Stimulated activated CD4-positive, alpha-beta T cell treated with anti-CD3 and anti-CD28 coated beads, TNF-alpha, amount 100 ng/mL, for 48 hours (primary cell): Measurements from ENCODE around the gene RBP5.
A peak's percentile ranks its signal among the peaks of the same experiment; 100 is the strongest.

ENCODE experiments used
- DNase-seq, 3 donors: peaks; one replicate each; pipeline ENCODE4 v3.0.0-alpha.2; 2020; ENCODE audit warnings: low read depth in 3 of 3

RBP5 gene

GRCh38 chr12:7145671-7146070 is 17.0 kb upstream of the RBP5 start:
- DNase-seq, result no peak

GRCh38 chr12:7144414-7145120 is 15.9 kb upstream of the RBP5 start:
- DNase-seq, result no peak

- DNase-seq, result no peak
Measured at GRCh38 chr12:7143564-7143963, 14.9 kb upstream of the RBP5 start.

GRCh38 chr12:7142809-7143465 is 14.2 kb upstream of the RBP5 start:
- DNase-seq, result no peak

GRCh38 chr12:7142056-7142644 is 13.5 kb upstream of the RBP5 start:
- DNase-seq, result peak; percentile 28 to 36 (median 35)

- DNase-seq, result no peak
Measured at GRCh38 chr12:7141351-7142005, 12.8 kb upstream of the RBP5 start.

GRCh38 chr12:7139200-7139599 is 10.5 kb upstream of the RBP5 start:
- DNase-seq, result no peak

GRCh38 chr12:7137908-7138307 is 9.2 kb upstream of the RBP5 start:
- no peak for DNase-seq

GRCh38 chr12:7136676-7137075 is 8.0 kb upstream of the RBP5 start:
- DNase-seq, result no peak

GRCh38 chr12:7136071-7136470 is 7.4 kb upstream of the RBP5 start:
- no peak for DNase-seq

- no peak for DNase-seq
Measured at GRCh38 chr12:7134396-7135166, 5.9 kb upstream of the RBP5 start.

GRCh38 chr12:7131502-7131866 is 2.8 kb upstream of the RBP5 start:
- DNase-seq, result no peak

GRCh38 chr12:7130701-7131501 is 2.2 kb upstream of the RBP5 start:
- no peak for DNase-seq

GRCh38 chr12:7129872-7130691 is 1.4 kb upstream of the RBP5 start, which contains the start of gene CLSTN3:
Gene CLSTN3 (plus strand): TSS chr12:7130371. CDS start chr12:7130649, 278 bp downstream.
- peak; percentile 61 to 77 (median 65) for DNase-seq

- DNase-seq, result no peak
Measured at GRCh38 chr12:7129287-7129871, 690 bp upstream of the RBP5 start.

GRCh38 chr12:7127916-7128626 is 618 bp downstream of the RBP5 start:
- DNase-seq, result no peak

- no peak for DNase-seq
Measured at GRCh38 chr12:7125632-7126227, 3.0 kb downstream of the RBP5 start.

- no peak for DNase-seq
Measured at GRCh38 chr12:7123806-7124522, 4.7 kb downstream of the RBP5 start.
